ENCODE measurements around the gene THAP7.

The THAP7 gene

DNA sequence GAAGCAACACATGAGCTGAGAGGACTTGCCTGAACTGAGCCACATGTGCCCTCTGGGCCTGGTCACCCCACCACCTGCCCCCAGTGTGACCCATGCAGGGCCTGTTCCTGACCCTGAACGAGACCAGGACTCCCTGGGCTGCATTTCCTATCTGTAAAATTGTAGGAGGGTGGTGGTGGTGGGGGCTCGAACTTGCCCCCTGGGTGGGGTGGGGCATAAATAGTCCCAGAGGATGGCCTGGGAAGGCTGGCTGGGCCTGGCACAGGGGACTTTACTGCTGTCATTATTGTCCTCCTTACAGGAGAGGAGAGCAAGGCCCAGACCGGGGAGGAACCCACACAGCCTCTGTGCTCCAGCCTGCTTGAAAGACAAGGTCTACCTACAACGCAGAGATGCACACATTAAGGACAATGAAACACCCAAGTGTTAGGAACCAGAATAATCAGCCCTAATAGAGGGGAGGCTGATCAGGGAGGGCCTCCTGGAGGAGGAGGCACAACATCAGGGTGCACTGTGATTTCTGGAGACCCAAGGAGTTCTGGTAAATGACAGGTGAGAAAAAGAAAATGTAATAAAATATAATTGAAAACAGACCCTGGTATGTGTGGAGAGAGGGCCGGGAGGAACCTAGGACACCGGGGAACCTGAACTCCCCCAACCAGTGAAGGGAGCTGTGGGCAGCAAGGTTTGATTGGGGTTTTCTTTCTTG lies 37.7 kb downstream of the THAP7 start:
- no peak for DNase-seq (ENCODE audit: low read depth)

GRCh38 chr22:20963201-20964052 lies 38.5 kb downstream of the THAP7 start:
- DNase-seq (ENCODE audit: low read depth), result no peak

GRCh38 chr22:20962491-20962945 lies 39.4 kb downstream of the THAP7 start:
- no peak for DNase-seq (ENCODE audit: low read depth)

DNA sequence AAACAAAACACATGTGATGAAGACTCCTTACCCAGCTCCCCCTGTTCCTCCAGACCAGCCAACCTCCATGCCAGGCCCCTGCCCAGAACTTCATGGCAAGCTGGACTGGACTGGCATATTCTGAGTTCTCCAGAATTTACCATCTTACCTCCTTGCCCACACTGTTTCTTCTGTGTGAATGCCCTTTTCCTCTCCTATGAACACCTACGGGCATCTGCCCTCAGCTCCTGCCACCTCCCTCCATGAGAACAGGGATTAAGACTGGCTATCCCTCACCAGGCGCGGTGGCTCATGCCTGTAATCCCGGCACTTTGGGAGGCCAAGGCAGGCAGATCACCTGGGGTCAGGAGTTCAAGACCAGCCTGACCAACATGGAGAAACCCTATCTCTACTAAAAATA lies 41.3 kb downstream of the THAP7 start:
- DNase-seq (ENCODE audit: low read depth), result no peak

DNA sequence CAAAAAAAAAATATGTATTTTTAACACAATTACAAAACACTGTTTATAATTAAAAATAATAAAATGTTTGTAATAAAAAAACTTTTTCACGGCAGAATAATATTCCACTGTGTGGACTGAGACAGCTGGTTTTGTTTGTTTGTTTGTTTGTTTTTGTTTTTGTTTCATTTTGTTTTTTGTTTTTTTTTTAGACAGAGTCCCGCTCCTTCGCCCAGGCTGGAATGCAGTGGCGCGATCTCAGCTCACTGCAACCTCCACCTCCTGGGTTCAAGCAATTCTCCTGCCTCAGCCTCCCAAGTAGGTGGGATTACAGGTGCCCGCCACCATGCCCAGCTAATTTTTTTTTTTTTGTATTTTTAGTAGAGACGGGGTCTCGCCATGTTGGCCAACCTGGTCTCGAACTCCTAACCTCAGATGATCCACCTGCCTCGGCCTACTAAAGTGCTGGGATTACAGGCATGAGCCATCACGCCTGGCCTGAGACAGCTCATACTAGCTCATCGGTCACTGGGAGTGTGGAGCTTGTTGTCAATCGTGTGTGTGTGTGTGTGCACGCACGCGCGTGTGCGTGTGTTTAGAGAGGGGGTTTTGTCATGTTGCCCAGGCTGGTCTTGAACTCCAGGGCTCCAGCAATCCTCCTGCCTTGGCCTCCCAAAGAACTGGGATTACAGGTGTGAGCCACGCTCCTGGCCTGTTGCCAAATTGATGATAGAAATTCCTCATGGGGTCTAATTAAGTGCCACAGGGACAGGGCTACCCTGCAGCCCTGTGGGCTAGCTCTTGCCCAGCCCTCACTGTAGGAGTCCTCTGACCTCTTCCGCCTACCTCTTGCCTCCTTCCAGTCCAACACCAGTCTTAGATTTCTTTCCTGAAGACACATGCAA lies 42.1 kb downstream of the THAP7 start:
- DNase-seq (ENCODE audit: low read depth), result no peak

DNA sequence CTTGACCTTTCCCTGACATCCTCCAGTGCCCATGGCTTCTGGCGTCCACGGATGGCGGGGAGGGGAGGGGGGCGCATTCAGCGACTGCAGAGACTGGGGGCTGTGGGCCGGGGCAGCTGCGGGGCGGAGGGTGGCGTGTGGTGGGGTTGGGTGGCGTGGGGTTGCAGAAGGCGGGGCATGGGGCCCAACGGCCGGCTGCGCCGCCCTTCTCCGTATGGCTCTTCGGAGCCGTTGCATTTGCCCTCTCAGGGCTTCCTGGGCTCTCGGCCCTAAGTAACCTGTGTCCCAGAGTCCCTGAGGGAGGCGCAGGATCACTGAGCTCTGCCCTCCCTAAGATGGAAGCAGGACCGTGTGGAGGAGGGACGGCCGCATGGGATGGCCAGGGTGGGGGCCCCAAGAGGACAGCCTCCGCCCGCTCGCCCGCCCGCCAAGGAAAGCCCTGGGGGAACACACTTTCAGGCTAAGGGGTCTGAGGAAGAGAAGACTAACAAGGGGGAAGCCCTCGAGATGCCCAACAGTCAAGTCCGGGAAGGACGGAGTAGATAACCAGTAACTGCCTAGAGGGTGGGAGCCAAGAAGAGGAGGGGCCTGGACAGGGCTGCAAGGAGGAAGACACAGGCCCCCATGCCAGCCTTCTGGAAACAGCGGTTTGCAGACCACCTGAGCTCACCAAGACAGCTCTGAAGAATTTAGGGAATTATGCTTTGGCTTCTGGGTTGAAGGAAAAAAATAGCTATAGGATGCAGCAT lies 44.1 kb downstream of the THAP7 start:
- no peak for DNase-seq (ENCODE audit: low read depth)

DNA sequence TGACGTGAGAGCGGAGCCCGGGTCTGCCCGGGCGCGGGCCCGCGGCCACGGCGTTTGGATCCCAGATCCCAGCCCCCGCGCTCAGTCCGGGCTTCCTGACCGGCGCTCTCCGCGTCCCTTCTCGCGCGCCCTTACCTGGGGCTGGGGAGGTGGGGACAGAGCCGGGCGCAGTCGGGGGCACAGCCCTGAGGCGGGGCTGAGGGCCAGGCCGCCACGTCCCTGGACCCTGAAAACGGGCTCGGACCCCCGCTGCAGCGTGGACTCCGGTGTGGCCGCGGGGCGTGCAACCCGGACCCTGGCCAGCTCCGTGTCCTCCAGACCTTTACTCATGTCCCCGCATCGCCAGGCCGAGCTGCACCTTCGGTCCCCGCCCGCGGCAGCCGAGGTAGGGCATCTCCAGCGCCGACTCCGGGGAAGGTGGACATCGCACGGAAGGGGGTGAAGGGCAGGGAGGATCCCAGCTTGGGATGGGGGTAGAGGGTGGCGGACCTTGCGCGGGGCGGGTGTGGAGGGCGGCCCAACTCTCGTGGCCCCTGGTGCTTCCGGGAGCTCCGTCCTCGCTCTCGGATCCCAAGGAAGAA lies 44.7 kb downstream of the THAP7 start:
- DNase-seq (ENCODE audit: low read depth), result no peak

DNA sequence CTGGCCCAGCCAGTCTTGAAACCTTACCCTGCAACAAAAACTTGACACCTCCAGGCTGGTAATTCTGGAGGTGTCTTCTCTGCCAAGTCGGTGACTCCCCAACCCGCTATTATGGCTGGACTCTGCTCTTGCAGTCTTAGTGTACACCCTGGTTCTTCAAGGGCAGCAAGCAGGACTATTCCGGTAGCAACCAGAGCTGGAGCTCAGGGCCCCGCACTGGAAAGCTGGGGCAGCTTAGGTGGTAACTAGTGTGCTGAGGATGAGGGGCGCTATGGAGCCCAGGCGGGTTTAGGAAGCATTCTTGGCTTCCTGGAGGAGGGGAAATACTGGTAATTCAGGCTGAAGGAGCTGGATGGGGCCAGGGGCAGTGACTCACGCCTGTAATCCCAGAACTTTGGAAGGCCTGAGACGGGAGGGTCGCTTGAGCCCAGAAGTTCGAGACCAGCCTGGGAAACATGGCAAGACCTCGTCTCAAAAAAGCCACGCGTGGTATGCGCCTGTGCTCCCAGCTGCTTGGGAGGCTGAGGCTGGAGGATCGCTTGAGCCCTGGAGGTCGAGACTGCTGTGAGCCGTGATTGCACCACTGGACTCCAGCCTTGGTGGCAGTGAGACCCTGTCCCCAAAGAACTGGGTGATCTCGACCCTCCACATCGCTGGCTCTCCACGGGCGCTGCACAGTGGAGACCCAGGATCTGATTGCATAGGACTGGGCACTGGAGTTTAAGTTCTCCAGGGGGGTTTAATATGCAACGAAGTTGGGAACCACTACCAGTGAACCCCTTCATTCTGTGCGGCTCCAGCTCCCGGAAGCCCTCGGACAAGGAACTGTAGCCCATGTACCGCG lies 45.4 kb downstream of the THAP7 start:
- no peak for DNase-seq (ENCODE audit: low read depth)

GRCh38 chr22:20955548-20955947 lies 46.4 kb downstream of the THAP7 start:
- DNase-seq (ENCODE audit: low read depth), result no peak

DNA sequence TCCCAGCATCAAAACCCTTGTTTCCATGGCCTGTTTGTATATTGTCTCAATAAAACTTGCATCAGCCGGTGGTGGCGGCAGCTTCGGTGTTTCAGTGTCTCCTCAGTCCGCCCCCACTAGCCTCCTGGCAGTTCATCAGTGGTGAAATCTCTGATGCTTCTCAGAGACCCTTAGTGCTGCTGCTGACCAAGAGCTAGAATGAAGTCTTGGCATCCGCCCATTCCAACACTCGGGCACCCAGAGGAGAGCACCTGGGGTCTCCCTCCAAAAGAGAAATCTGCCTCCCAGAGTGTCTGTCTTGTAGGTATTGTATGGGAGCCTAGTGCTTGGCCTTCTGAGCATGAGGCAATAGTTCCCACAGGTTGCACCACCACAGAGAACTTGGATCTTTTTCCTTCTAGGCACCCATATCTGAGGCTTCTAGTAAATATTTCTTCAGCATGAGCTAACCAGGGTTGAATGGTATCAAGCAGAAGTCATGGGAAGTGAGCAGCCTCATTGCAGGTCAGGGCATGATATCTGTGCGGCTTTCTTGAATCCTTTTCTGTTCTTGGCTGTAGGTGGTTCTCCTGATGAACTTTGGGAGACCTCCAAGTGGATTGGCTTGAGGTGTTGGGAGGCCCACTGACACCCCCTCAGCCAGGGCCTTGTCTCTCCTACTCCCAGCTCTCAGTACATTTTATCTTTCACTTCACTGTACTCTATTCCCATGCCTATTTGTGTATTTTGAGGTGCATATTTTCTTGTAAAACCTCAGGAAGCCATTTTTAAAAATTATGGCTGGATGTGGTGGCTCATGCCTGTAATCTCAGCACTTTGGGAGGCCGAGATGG lies 48.0 kb downstream of the THAP7 start:
- DNase-seq (ENCODE audit: low read depth), result no peak

- no peak for DNase-seq (ENCODE audit: low read depth)
These were observed 48.6 kb downstream of the THAP7 start for GRCh38 chr22:20953342-20953608.

DNA sequence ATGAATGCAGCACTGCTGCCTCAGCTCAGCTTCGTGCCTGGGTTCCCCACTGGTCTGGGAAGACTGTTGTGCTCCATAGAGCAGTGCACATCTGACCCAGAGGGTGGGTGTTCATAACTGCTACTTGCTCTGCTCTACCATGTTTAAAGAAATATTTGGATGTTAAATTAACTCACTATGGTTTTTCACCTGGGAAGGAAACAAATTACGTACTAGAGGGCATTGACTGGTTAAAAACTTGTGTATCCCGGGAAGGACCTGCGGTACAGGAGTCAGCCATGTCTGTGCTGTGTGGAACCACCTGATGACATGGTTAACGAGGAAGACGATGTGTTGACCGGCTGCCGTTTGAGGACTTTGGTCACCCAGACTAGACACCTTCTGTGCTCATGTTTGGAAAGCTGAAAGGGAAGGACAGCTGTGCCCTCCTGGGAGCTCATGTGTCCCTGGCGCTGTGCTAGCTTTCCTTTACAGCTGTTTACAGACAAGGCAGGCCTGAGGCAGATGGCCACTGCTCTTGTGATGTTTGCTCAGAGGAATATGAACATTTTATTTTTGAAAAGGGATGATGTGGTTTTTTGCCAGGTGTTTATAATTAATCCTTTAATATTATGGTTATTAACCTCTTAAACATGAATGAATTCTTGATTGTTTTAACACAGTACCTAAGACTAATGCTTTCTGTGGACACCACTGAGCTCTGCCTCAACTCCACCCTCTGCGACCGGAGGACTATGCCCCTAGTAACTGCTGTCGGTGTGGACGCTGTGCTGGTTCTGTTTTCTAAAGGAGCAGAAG lies 49.2 kb downstream of the THAP7 start:
- DNase-seq (ENCODE audit: low read depth), result no peak

DNA sequence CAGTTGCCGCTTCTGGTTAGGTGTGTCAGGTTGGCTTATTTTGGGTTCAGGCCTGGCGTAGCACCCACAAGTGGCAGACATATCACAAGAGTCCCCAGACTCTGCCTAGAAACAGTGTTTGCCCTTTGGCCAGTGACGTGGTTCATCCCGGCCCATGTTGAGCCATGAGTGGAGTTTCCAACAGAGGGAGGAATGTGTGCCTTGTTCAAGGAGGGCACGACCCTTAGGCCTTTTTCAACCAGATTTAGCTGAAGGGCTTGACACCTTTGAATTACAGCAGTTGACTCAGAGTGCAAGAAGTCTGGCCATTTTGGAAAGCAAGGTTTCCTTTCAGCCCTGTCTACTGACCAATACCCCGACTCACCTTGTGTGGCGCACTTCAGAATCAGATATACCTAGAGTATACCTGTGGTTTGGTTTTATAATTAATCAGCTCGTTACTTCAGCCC lies 50.0 kb downstream of the THAP7 start:
- no peak for DNase-seq (ENCODE audit: low read depth)

GRCh38 chr22:20951151-20951931 lies 50.6 kb downstream of the THAP7 start:
- DNase-seq (ENCODE audit: low read depth), result no peak

GRCh38 chr22:20949698-20950183 lies 52.2 kb downstream of the THAP7 start:
- DNase-seq (ENCODE audit: low read depth), result no peak

Data from stimulated activated CD8-positive, alpha-beta memory T cell treated with anti-CD3 and anti-CD28 coated beads, Interleukin-12 subunit alpha, Interleukin-12 subunit beta, amount 100 ng/mL, for 1 hour (primary cell).